C4-2B (cell line): Measurements from ENCODE around the gene ANKFY1.
"Not testable (repeated sequence)": the region's sequence is repeated elsewhere in the genome, so short reads cannot be mapped to it uniquely, and the experiment has no call there.

Source experiments
- CTCF ChIP-seq: fragments of 450-650 bp; conservative IDR thresholded peaks from 2 replicates; pipeline ENCODE4 v1.5.1; 2017; ENCODE audit warnings: mild to moderate bottlenecking
- ZFX ChIP-seq: fragments of 450-650 bp; IDR thresholded peaks from 2 replicates; pipeline ENCODE4 v1.6.1; 2017

- not testable (repeated sequence) for TF ChIP-seq CTCF, ZFX
Observed at GRCh38 chr17:4138906-4139526, 124.8 kb downstream of the ANKFY1 start.
